ENCODE measurements around the gene CLCF1. TPM values are rescaled to one million over a fixed set of nuclear protein-coding genes. Genes with fewer than 3 reads are reported as not detected.
A peak's percentile ranks its signal among the peaks of the same experiment; 100 is the strongest.

The CLCF1 gene
- total and polyA plus RNA-seq, 9 donors: 2.5 to 22.9 (median 5.0) TPM

DNA sequence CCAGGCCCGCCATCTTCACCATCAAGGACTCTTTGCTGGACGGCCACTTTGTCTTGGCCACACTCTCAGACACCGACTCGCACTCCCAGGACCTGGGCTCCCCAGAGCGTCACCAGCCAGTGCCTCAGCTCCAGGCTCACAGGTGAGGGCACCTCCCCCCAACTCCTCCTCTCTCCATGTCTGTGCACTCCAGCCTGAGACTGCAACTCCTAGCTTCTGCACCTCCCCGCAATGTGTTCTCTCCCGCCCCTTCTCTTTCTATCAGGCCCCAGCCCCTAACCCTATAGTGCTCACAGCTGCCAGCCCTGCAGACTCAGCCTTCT, 22.8 kb upstream of the CLCF1 start:
- Histone ChIP-seq H3K9me3 (no peaks in the 10 kb centered on the region), H3K27me3 (no peaks in the 10 kb centered on the region), H3K27ac (no peak overlapping the region), H3K4me1 (ENCODE audit: insufficient read depth) (peaks cover 3% of the 10 kb centered on the region), H3K36me3 (no peaks in the 10 kb centered on the region), H3K4me3 (no peak overlapping the region)
- TF ChIP-seq, protein P1, sequence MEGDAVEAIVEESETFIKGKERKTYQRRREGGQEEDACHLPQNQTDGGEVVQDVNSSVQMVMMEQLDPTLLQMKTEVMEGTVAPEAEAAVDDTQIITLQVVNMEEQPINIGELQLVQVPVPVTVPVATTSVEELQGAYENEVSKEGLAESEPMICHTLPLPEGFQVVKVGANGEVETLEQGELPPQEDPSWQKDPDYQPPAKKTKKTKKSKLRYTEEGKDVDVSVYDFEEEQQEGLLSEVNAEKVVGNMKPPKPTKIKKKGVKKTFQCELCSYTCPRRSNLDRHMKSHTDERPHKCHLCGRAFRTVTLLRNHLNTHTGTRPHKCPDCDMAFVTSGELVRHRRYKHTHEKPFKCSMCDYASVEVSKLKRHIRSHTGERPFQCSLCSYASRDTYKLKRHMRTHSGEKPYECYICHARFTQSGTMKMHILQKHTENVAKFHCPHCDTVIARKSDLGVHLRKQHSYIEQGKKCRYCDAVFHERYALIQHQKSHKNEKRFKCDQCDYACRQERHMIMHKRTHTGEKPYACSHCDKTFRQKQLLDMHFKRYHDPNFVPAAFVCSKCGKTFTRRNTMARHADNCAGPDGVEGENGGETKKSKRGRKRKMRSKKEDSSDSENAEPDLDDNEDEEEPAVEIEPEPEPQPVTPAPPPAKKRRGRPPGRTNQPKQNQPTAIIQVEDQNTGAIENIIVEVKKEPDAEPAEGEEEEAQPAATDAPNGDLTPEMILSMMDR (IDR thresholded peaks at IDR 0.05): no peak
- TF ChIP-seq POLR2A (IDR thresholded peaks at IDR 0.05): no peak
- TF ChIP-seq EP300 (IDR thresholded peaks at IDR 0.05): no peak
- DNase-seq: no peak
- intact Hi-C loops (cut with DNase I): loop anchor here in 2 of 4 donors (5.0 to 10.0 kb wide), 3 partner anchors 71 to 121 kb away; partner anchors contain the start of genes CDK2AP2 (in 1 of the 2), PITPNM1 (in 1 of the 2) and TMEM134 (in 1 of the 2)
- WGBS, 3 donors: 84 to 93% (median 88%) methylated on average over 7 of the region's 7 CpGs

DNA sequence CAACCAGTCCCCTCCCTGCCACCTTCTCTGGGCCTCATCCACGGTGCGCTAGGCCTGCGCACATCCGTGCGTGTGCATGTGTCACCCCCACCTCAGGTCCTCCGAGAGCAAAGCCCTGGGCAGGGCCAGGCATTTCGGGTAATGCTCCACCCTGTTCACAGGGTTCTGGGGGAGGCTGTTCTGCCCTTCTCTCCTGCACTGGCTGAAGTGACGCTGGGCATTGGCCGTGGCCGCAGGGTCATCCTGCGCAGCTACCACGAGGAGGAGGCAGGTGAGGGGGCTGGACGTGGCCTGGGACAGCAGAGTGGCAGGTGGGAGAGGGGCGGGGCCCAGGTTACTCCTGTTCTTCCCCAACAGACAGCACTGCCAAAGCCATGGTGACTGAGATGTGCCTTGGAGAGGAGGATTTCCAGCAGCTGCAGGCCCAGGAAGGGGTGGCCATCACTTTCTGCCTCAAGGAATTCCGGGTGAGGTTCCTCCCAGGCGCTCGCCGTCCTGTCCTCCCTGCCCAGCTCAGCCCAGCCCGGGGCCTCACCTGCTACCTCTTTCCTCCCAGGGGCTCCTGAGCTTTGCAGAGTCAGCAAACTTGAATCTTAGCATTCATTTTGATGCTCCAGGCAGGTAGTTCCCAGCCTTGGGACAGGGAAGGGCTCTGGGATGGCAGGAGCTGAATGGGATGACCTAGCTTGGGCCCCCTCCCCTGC, 22.3 kb upstream of the CLCF1 start:
- H3K4me1 ChIP-seq (ENCODE audit: insufficient read depth): peaks cover 3% of the 10 kb centered on the region
- intact Hi-C loops (cut with DNase I): loop anchor here in 2 of 4 donors (5.0 to 10.0 kb wide), 3 partner anchors 72 to 121 kb away; partner anchors contain the start of genes CDK2AP2 (in 1 of the 2), PITPNM1 (in 1 of the 2) and TMEM134 (in 1 of the 2)
- no peak overlapping the region for H3K4me3 ChIP-seq
- 75 to 82% (median 76%) methylated on average over 19 of the region's 19 CpGs for WGBS, 3 donors
- no peak for DNase-seq
- H3K36me3 ChIP-seq: no peaks in the 10 kb centered on the region
- H3K27ac ChIP-seq: no peak overlapping the region
- H3K9me3 ChIP-seq: no peaks in the 10 kb centered on the region
- H3K27me3 ChIP-seq: no peaks in the 10 kb centered on the region
- TF ChIP-seq, protein P1 (IDR thresholded peaks at IDR 0.05): no peak
- TF ChIP-seq POLR2A (IDR thresholded peaks at IDR 0.05) (no peak), EP300 (IDR thresholded peaks at IDR 0.05) (no peak)

DNA sequence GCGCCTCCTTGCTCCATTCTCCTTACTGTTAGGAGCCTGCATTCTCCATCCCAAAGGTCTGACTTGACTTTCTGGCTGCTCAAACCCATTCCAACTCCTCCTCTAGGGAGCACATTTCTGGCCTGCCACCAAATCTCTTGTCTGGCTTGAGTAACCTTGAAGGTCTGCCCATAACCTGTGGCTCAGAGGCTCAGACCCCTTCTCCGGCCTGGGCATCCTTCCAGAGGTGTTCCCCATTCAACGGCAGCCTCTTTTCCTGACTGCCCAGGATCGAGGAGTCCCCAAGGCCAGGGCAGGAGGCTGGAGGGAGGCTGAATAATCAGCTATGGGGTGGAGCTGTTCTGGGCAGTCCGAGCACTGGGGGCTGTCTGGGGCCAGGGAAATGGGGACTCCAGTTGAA, 20.6 kb upstream of the CLCF1 start:
- Histone ChIP-seq H3K36me3 (no peaks in the 10 kb centered on the region), H3K27me3 (no peaks in the 10 kb centered on the region), H3K27ac (no peak overlapping the region), H3K9me3 (no peaks in the 10 kb centered on the region), H3K4me3 (no peak overlapping the region), H3K4me1 (ENCODE audit: insufficient read depth) (peaks cover 3% of the 10 kb centered on the region)
- no peak for DNase-seq
- no peak for TF ChIP-seq EP300 (IDR thresholded peaks at IDR 0.05)
- TF ChIP-seq, protein P1 (IDR thresholded peaks at IDR 0.05): no peak
- TF ChIP-seq POLR2A (IDR thresholded peaks at IDR 0.05): no peak
- intact Hi-C loops (cut with DNase I): loop anchor here in 1 of 4 donors (10.0 kb wide), 1 partner anchor 119 kb away; no protein-coding TSS in a partner anchor
- 45 to 60% (median 51%) methylated on average over 5 of the region's 5 CpGs for WGBS, 3 donors

DNA sequence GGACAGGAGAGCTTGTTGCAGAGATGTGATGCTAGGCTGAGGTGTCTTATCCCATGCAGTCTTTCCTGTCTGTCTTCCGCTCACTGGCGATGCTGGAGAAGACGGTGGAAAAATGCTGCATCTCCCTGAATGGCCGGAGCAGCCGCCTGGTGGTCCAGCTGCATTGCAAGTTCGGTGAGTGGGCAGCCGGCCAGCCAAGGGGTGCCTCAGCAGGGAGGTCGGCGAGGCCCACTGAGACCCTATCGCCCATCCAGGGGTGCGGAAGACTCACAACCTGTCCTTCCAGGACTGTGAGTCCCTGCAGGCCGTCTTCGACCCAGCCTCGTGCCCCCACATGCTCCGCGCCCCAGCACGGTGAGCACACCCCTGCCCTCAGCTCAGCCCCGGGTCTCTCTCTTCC, 20.0 kb upstream of the CLCF1 start:
- H3K9me3 ChIP-seq: no peaks in the 10 kb centered on the region
- no peaks in the 10 kb centered on the region for H3K36me3 ChIP-seq
- 89 to 91% (median 91%) methylated on average over 18 of the region's 18 CpGs for WGBS, 3 donors
- H3K27ac ChIP-seq: no peak overlapping the region
- DNase-seq: peak in 2 of 5 donors; percentile 57 to 60
- H3K27me3 ChIP-seq: no peaks in the 10 kb centered on the region
- no peak overlapping the region for H3K4me3 ChIP-seq
- intact Hi-C loops (cut with DNase I): loop anchor here in 1 of 4 donors (10.0 kb wide), 1 partner anchor 119 kb away; no protein-coding TSS in a partner anchor
- peaks cover 3% of the 10 kb centered on the region for H3K4me1 ChIP-seq (ENCODE audit: insufficient read depth)
- no peak for TF ChIP-seq POLR2A (IDR thresholded peaks at IDR 0.05)
- TF ChIP-seq, protein P1 (IDR thresholded peaks at IDR 0.05): no peak
- TF ChIP-seq EP300 (IDR thresholded peaks at IDR 0.05): no peak
